Activated CD4-positive, alpha-beta T cell treated with anti-CD3 and anti-CD28 coated beads, Interleukin-2, Interleukin-6, amounts not matched to agents 100 ng/mL and 50 ng/mL, durations not matched to agents 16 hours and 8 hours (primary cell): ENCODE measurements around the gene MYBPH.
A peak's percentile ranks its signal among the peaks of the same experiment; 100 is the strongest.

Source experiments
- DNase-seq: peaks from one replicate; pipeline ENCODE4 v3.0.0-alpha.2; 2020

Gene MYBPH

GRCh38 chr1:203178083-203178482 is 2.5 kb upstream of the MYBPH start:
- DNase-seq: no peak

- no peak for DNase-seq
Measured at GRCh38 chr1:203177470-203178039, 1.9 kb upstream of the MYBPH start.

- no peak for DNase-seq
Measured at GRCh38 chr1:203177036-203177405, 1.4 kb upstream of the MYBPH start.

GRCh38 chr1:203176273-203177035 is 828 bp upstream of the MYBPH start:
- no peak for DNase-seq

- DNase-seq: no peak
Measured at GRCh38 chr1:203175827-203176241, 208 bp upstream of the MYBPH start.

- DNase-seq: no peak
Measured at GRCh38 chr1:203174324-203174985, 1.2 kb downstream of the MYBPH start.

- no peak for DNase-seq
Measured at GRCh38 chr1:203173566-203173965, 2.1 kb downstream of the MYBPH start.

GRCh38 chr1:203173011-203173555 is 2.5 kb downstream of the MYBPH start:
- no peak for DNase-seq

- peak; percentile 65 for DNase-seq
Measured at GRCh38 chr1:203172184-203173010, 3.2 kb downstream of the MYBPH start.

GRCh38 chr1:203171341-203172183 is 4.1 kb downstream of the MYBPH start:
- DNase-seq: no peak

- no peak for DNase-seq
Measured at GRCh38 chr1:203170625-203171330, 4.8 kb downstream of the MYBPH start.

GRCh38 chr1:203169770-203170520 is 5.7 kb downstream of the MYBPH start:
- DNase-seq: no peak

GRCh38 chr1:203168991-203169390 is 6.6 kb downstream of the MYBPH start:
- DNase-seq: no peak

- DNase-seq: no peak
Measured at GRCh38 chr1:203168256-203168786, 7.3 kb downstream of the MYBPH start.

GRCh38 chr1:203167913-203168200 is 7.8 kb downstream of the MYBPH start:
- no peak for DNase-seq

GRCh38 chr1:203167026-203167912 is 8.4 kb downstream of the MYBPH start:
- DNase-seq: no peak

- DNase-seq: peak; percentile 5
Measured at GRCh38 chr1:203166192-203166940, 9.3 kb downstream of the MYBPH start.

- DNase-seq: no peak
Measured at GRCh38 chr1:203165800-203166161, 9.8 kb downstream of the MYBPH start.
